Activated CD4-positive, CD25-positive, alpha-beta regulatory T cell treated with anti-CD3 and anti-CD28 coated beads, Interleukin-2, amount 50 U/mL, for 24 hours (primary cell): ENCODE results near the gene PCP4.

ENCODE experiments used
- ATAC-seq, 2 donors: fragments of 150-1000 bp; cut with Tn5 transposase; one replicate each; pipeline ENCODE4 v1.10.0; 2021; ENCODE audit warnings: mild to moderate bottlenecking in 1 of 2, moderate library complexity in 1 of 2

PCP4 gene

GRCh38 chr21:39976800-39977199 is 109.6 kb downstream of the PCP4 start:
- no peak for ATAC-seq
